PFSK-1 (cell line): Measurements from ENCODE around the gene RAC2.

Experiments used
- FOXP2 ChIP-seq: optimal IDR thresholded peaks from 2 replicates; pipeline ENCODE3; 2011; ENCODE audit warnings: borderline replicate concordance, control low read depth, inconsistent platforms; ENCODE audit not compliant: insufficient read depth; ENCODE audit errors: extremely low read length, extremely low read depth
- TAF1 ChIP-seq: IDR thresholded peaks from 2 replicates; pipeline ENCODE4 v1.6.1; 2012; ENCODE audit warnings: low read length, control low read depth, borderline replicate concordance; ENCODE audit not compliant: insufficient read depth

DNA sequence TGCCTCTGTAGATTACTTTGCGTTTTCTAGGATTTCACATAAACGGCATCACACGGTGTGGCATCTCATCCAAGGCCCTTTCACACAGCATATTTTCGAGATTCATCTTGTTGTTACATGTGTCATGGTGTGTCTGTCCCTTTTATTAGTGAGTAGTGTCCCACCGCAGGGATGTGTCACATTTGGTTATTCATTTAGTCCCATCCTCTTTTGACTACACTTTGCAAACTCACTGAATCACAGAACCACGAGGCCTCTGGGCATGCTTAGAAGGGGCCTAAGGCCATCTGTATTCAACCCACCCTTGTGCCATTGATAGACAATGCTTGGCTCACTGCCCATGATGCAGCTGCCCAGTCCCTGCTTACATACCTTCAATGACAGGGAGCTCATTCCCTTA, 4.2 kb upstream of the RAC2 start:
- TF ChIP-seq TAF1 (no peak), FOXP2 (no peak)
